ENCODE measurements around the gene AFG3L2. TPM values are rescaled to one million over a fixed set of nuclear protein-coding genes. Genes with fewer than 3 reads are reported as not detected.

AFG3L2 gene
- total RNA-seq, 1 donor from 2014 or later: 47.7 TPM

DNA sequence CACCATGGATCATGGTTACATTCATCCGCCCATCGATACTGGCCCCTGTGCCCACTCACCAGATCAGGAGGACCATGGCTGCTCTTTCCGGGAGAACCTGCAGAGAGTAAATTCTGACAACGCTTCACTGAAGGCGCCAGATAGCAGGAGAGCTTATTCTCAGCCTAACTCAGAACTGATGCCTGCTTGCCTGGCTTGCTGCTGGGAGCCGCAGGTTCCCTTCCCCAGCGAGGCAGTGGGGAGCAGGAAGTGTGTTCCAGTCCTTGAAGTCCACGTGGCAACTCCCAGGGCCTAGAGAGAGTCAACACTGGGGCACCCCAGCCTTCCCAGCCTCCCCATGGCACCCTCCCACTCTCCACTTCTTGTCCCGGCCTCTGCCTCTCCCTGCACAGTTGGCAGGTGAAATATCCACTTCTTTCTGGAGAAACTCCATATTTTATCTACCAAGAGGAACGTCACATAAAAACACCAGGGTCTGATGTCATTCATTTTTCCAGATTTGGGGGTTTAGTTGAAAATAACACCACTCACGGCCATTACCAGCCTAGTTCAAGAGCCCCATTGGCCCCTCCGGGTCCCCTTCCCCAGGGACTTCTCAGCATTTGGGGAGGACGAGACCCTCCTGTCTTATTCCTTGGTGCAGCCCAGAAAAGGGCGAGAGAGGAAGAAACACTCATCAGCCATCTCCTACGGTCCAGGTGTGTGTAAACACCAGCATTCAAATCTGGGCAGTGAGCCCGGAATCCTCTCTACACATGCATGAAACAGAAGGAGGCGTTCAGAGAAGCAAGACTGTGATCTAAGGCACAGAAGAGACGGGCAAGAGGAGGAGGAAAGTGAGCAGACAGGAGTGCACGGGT is 72.4 kb downstream of the AFG3L2 start:
- no peak overlapping the region for H3K27ac Mint-ChIP-seq
- peaks cover 24% of the 10 kb centered on the region for H3K4me1 Mint-ChIP-seq
- no peak overlapping the region for H3K4me3 Mint-ChIP-seq
- peaks cover 35% of the 10 kb centered on the region for H3K27me3 Mint-ChIP-seq (ENCODE audit: low read depth)
- no peaks in the 10 kb centered on the region for H3K9me3 Mint-ChIP-seq
- H3K36me3 Mint-ChIP-seq: peaks cover 3% of the 10 kb centered on the region
- DNase-seq (ENCODE audit: low spot score in 2 of 2, unreplicated experiment in 2 of 2): no peak
- TF ChIP-seq, protein P1, sequence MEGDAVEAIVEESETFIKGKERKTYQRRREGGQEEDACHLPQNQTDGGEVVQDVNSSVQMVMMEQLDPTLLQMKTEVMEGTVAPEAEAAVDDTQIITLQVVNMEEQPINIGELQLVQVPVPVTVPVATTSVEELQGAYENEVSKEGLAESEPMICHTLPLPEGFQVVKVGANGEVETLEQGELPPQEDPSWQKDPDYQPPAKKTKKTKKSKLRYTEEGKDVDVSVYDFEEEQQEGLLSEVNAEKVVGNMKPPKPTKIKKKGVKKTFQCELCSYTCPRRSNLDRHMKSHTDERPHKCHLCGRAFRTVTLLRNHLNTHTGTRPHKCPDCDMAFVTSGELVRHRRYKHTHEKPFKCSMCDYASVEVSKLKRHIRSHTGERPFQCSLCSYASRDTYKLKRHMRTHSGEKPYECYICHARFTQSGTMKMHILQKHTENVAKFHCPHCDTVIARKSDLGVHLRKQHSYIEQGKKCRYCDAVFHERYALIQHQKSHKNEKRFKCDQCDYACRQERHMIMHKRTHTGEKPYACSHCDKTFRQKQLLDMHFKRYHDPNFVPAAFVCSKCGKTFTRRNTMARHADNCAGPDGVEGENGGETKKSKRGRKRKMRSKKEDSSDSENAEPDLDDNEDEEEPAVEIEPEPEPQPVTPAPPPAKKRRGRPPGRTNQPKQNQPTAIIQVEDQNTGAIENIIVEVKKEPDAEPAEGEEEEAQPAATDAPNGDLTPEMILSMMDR (IDR thresholded peaks at IDR 0.05; ENCODE audit: unreplicated experiment): no peak

DNA sequence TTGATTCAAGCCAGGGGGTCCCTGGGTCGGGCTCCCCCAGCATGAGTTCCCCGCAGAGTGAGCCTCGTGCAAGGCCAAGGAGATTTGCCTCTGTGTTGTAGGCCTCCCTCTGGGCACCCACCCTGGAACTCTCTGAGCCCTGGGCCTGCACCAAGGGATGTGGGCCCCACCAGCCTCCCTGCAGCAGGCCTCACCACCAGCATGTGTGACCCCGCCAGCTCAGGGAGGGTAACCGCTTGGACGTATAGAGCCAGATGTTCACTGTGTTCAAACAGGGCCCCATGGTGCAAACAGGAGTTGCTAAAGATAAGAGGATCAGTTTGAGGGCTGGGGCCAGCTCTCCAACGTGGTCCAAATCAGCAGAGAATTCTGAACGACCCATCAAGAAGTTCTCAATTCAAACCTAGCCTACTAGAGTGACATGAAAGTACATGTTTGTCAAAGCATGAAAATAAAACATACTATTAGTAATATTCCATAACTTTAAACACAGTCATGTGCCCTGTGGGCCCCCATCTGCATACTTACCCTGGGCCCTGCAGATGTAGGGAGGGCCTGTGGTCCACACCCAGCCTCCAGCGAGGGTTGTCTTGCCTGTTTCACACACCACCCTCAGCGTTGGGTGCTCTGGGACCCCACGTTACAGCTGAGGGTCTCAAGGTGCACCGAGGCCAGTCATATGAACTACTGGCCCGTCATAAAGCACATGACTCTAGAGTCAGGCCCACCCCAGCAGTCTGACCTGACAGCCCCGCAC is 74.5 kb downstream of the AFG3L2 start:
- DNase-seq (ENCODE audit: low spot score in 2 of 2, unreplicated experiment in 2 of 2): no peak
- Mint-ChIP-seq H3K4me1 (peaks cover 21% of the 10 kb centered on the region), H3K27me3 (ENCODE audit: low read depth) (peaks cover 30% of the 10 kb centered on the region), H3K4me3 (no peak overlapping the region), H3K36me3 (no peaks in the 10 kb centered on the region), H3K9me3 (peaks cover 4% of the 10 kb centered on the region), H3K27ac (no peak overlapping the region)
- TF ChIP-seq, protein P1 (IDR thresholded peaks at IDR 0.05; ENCODE audit: unreplicated experiment): no peak

DNA sequence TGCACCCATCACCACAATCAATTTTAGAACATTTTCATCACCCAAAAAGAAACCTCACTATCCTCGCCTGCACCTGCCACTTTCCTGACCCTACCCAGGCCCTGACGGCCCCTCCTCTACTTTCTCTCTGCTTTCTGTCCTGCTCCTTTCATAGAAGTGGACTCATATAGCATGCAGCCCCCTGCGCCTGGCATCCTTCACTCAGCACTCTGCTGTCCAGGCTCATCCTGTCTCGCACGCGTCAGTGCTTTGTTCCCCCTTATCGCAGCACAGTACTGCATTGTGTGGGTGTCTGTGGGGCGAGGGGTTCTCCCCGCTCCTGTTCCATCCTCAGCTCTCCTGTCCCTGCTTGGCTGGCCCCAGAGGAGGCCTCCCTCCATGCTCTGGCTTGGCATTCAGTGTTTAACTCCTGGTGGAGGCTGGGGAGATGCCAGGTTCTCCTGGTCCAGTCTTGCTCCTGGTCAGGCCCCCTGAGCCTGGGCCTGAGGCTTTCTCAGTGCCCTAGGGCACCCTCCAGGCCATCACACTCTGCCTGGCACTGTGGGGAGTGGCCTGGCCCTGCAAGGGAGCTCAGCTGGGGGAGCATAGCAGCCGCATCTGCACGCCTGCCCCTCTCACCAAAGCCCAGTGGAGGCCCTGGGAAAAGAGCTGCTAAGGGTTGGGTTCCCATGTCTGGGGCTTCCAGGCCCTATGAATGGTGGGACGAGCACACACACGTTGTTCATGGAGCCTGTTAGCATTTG is 75.6 kb downstream of the AFG3L2 start:
- Mint-ChIP-seq H3K9me3 (peaks cover 4% of the 10 kb centered on the region), H3K36me3 (no peaks in the 10 kb centered on the region), H3K27me3 (ENCODE audit: low read depth) (peaks cover 19% of the 10 kb centered on the region), H3K4me1 (peaks cover 15% of the 10 kb centered on the region), H3K27ac (no peak overlapping the region), H3K4me3 (no peak overlapping the region)
- TF ChIP-seq, protein P1 (IDR thresholded peaks at IDR 0.05; ENCODE audit: unreplicated experiment): no peak
- DNase-seq (ENCODE audit: low spot score in 2 of 2, unreplicated experiment in 2 of 2): no peak

DNA sequence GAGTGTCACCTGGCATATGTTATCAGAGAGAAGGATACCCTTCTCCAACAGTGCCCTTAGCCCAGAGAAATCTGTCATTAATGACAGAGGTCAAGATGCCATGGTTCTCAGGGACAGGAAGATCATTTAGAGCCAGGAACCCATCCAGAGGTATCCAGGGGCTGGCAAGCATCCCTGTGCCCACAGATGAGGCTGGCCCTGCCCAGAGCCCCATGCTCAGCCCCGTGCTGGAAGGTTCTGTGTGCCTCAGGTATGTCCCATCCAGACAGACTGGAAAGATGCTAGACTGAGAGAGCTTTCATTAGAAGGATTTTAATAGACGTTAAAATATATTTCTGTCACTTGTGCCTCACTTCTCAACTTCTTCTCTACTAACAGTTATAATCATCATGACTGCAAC is 77.2 kb downstream of the AFG3L2 start:
- TF ChIP-seq, protein P1 (IDR thresholded peaks at IDR 0.05; ENCODE audit: unreplicated experiment): no peak
- Mint-ChIP-seq H3K9me3 (peaks cover 4% of the 10 kb centered on the region), H3K4me1 (peaks cover 8% of the 10 kb centered on the region), H3K4me3 (no peak overlapping the region), H3K27me3 (ENCODE audit: low read depth) (peaks cover 6% of the 10 kb centered on the region), H3K36me3 (no peaks in the 10 kb centered on the region), H3K27ac (no peak overlapping the region)
- DNase-seq (ENCODE audit: low spot score in 2 of 2, unreplicated experiment in 2 of 2): no peak

DNA sequence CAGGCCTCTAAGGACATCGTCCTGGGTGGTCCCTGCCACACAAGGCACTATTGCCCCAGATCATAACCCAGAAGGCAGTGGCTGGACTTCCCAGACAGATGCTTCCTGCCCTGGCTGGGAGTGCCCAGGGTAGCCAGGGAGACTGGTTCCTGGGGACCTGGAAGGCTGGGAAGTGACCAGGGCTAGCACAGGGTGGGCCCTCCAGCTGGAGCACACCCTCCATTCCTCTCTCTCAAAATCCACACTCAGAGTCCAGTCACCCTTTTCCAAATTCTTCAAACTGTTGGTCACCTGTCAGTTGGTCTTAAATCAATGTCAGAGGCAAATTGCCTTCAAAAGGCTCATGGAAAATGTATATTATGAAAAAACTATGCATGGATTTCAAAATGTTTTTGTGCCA is 80.6 kb downstream of the AFG3L2 start:
- no peak overlapping the region for H3K27ac Mint-ChIP-seq

More for the DNA sequence above, 80.6 kb downstream of the AFG3L2 start:
- Mint-ChIP-seq H3K9me3 (peaks cover 4% of the 10 kb centered on the region), H3K4me1 (peaks cover 4% of the 10 kb centered on the region), H3K36me3 (no peaks in the 10 kb centered on the region), H3K27me3 (ENCODE audit: low read depth) (peaks cover 5% of the 10 kb centered on the region), H3K4me3 (no peak overlapping the region)
- TF ChIP-seq, protein P1 (IDR thresholded peaks at IDR 0.05; ENCODE audit: unreplicated experiment): no peak
- DNase-seq (ENCODE audit: low spot score in 2 of 2, unreplicated experiment in 2 of 2): no peak
